Hematopoietic multipotent progenitor cell treated with erythropoietin and hydrocortisone succinate and interleukin-3 and kit ligand, for 8 days (in vitro differentiated cells): ENCODE results near the gene LTBP1.
"Not testable (repeated sequence)": the region's sequence is repeated elsewhere in the genome, so short reads cannot be mapped to it uniquely, and the experiment has no call there.

Source experiments
- DNase-seq: peaks from one replicate; pipeline ENCODE4 v3.0.0-alpha.2; 2015

The LTBP1 gene

DNA sequence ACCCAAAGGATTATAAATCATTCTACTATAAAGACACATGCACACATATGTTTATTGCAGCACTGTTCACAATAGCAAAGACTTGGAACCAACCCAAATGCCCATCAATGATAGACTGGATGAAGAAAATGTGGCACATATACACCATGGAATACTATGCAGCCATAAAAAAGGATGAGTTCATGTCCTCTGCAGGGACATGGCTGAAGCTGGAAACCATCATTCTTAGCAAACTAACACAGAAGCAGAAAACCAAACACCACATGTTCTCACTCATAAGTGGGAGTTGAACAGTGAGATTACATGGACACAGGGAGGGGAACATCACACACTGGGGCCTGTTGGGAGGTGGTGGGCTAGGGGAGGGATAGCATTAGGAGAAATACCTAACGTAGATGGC lies 288.8 kb downstream of the LTBP1 start:
- DNase-seq = not testable (repeated sequence)

GRCh38 chr2:33236482-33237385 lies 290.0 kb downstream of the LTBP1 start:
- no peak for DNase-seq

GRCh38 chr2:33238111-33238510 lies 291.4 kb downstream of the LTBP1 start:
- no peak for DNase-seq

DNA sequence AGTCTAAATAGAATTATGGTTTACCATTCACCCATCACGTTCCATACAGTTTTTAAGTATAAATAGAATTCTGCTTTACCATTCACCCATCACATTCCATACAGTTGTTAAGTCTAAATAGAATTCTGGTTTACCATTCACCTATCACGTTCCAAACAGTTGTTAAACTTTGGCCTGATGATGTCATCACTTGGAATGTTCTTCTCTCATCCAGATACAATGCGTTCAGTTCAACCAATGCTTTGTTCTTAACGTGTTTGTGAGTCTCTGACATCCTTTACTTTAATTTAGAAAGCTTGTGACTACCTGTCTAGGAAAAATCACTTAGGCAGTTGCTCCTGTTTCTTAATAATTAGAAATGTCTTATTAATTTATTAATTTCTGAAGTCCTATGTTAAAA lies 293.4 kb downstream of the LTBP1 start:
- DNase-seq = no peak

- no peak for DNase-seq
Observed at GRCh38 chr2:33241072-33241471, 294.3 kb downstream of the LTBP1 start.

GRCh38 chr2:33241581-33241980 lies 294.8 kb downstream of the LTBP1 start:
- DNase-seq = no peak

DNA sequence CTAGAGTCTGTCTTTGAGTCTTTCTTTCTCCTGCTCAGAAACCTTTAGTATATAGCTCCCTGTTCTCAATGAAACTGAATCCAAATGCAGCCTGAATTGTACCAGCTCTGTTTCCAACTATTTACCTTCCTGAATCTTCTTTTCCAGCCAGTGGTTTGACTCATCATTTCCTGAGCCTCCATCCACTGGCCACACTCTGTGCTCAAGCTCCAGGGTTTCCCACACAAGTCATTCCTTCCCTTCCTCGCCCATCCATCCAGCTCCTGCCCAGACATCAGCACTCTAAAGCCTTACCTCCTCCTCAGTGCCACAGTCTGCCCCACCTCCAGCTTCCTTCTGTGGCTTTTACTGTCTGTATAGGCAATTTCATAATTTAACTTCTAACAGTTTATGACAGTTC lies 296.1 kb downstream of the LTBP1 start:
- DNase-seq = no peak

- DNase-seq = no peak
Observed at GRCh38 chr2:33246432-33246831, 299.7 kb downstream of the LTBP1 start.

DNA sequence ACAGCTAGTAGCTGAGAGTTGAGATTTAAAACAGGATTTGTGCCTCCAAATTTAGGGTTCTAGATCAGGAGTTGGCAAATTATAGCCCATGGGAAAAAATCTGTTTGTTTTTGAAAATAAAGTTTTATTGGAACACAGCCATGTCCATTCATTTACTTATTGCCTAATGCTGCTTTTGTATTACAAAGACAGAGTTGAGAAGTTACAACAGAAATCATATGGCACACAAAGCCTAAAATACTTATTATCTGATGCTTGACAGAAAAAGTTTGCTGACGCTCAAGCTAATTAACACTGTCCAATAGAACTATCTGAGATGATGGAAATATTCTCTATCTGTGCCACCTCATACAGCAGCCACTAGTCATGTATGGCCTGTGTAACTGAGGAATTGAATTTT lies 300.6 kb downstream of the LTBP1 start:
- no peak for DNase-seq

GRCh38 chr2:33250417-33251029 lies 303.8 kb downstream of the LTBP1 start:
- DNase-seq = no peak

GRCh38 chr2:33256162-33256755 lies 309.5 kb downstream of the LTBP1 start:
- DNase-seq = no peak

GRCh38 chr2:33258387-33258786 lies 311.6 kb downstream of the LTBP1 start:
- DNase-seq = no peak

- no peak for DNase-seq
Observed at GRCh38 chr2:33262097-33262496, 315.3 kb downstream of the LTBP1 start.

GRCh38 chr2:33264766-33265165 lies 318.0 kb downstream of the LTBP1 start:
- no peak for DNase-seq

DNA sequence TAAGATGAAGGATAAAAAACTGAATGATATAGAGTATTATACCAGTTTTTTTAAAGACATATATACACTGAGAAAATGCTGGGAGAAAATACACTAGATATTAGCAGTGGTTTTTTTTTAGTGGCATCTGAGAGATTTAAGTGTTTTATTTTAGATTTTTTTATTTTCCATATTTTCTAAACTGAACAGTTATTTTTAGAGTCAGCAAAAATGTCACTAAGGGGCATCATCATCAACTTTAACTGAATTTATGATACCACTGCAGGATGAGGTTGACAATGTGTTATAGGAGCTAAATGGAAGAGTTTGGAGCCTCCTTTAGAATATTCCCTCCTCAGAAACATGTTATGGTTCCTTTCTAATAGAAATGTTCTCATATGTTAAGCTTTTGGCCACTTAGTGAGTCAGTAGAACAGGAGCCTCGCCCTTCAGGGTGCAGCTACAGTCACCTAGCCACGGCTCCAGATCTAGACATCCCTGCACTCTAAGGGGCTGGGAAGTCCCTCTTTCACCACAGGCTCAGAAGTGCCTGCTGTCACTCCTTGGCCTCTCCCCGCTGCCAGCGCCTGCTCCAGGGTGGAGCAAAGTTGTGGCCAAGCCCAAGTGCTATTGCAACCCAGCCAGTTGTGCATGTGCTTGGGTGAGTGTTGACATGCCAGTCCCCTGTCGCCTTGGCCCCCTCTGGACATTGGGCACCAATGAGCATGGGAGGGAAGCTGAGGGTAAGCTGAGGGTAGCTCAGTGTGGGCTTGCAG lies 319.0 kb downstream of the LTBP1 start:
- no peak for DNase-seq

- DNase-seq = no peak
Observed at GRCh38 chr2:33266467-33266866, 319.7 kb downstream of the LTBP1 start.

- DNase-seq = no peak
Observed at GRCh38 chr2:33267043-33267442, 320.3 kb downstream of the LTBP1 start.

- no peak for DNase-seq
Observed at GRCh38 chr2:33267756-33268155, 321.0 kb downstream of the LTBP1 start.

DNA sequence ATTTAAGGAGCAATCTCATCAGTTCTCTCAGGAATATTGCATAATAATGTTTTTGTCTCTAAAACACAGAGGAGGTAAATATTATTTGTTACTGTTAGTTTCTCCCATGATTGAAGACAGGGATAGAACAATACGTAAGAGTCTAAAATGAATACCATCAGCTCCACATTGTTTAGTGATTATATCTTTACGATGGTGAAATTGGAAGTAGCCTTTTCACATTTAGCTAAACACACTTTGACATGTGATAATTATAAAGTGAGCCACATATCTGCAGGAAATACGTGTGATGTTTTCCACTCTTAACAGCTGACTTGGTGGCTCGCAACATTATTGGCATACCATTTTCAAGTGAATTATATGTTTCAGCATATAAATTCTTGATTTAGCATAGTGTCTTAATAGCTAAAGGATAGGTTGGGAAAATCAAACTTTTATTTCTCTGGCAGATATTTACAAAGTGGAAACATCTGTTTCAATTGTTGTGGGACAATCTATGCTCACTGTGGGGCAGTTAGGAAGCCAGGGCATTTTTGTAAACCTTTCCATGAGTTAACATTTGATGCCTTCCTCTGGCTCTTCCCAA lies 321.6 kb downstream of the LTBP1 start:
- no peak for DNase-seq

GRCh38 chr2:33272001-33272400 lies 325.2 kb downstream of the LTBP1 start:
- DNase-seq = no peak

- DNase-seq = no peak
Observed at GRCh38 chr2:33273479-33273878, 326.7 kb downstream of the LTBP1 start.

DNA sequence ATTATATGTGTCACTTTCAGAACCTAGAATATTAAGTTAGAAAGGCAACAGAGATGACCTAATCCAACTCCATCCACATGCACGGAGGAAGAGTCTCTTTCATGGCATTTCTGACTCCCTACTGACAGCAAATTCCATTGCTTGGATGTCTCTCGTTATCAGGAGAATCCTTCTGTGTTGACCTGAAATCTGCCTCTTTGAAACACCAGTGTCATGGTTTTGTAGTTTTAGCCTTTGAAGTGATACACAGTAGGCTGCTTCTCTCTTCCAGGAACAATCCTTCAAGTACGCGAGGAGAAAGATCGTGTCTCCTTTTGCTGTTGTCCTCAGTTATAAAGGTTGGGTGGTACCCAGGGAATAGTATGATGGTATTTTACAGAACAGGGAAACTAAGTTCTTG lies 327.8 kb downstream of the LTBP1 start:
- DNase-seq = no peak
